IPS DF 19.7 (cell line): ENCODE measurements around the gene MUC5B.
"Not testable (repeated sequence)": the region's sequence is repeated elsewhere in the genome, so short reads cannot be mapped to it uniquely, and the experiment has no call there.

Source experiments
- DNase-seq: peaks from one replicate; pipeline ENCODE4 v3.0.0-alpha.2; 2013; ENCODE audit warnings: low read depth, low spot score

The MUC5B gene

GRCh38 chr11:1222491-1223345 lies at the start of gene MUC5B:
TSS of gene MUC5B (plus strand) at chr11:1223066. CDS start at chr11:1223124, 58 bp downstream.
- no peak for DNase-seq

- DNase-seq: not testable (repeated sequence)
Observed at GRCh38 chr11:1173396-1173795, 49.5 kb upstream of the MUC5B start.

GRCh38 chr11:1174441-1175370 lies 48.2 kb upstream of the MUC5B start:
- DNase-seq: no peak

GRCh38 chr11:1175461-1176223 lies 47.2 kb upstream of the MUC5B start:
- DNase-seq: no peak

GRCh38 chr11:1176224-1177019 lies 46.4 kb upstream of the MUC5B start:
- DNase-seq: no peak

GRCh38 chr11:1177020-1177770 lies 45.7 kb upstream of the MUC5B start:
- no peak for DNase-seq

- no peak for DNase-seq
Observed at GRCh38 chr11:1177771-1178090, 45.1 kb upstream of the MUC5B start.

GRCh38 chr11:1178201-1178885 lies 44.5 kb upstream of the MUC5B start:
- no peak for DNase-seq

- DNase-seq: no peak
Observed at GRCh38 chr11:1178906-1179305, 44.0 kb upstream of the MUC5B start.

- no peak for DNase-seq
Observed at GRCh38 chr11:1179641-1180040, 43.2 kb upstream of the MUC5B start.

GRCh38 chr11:1180171-1180570 lies 42.7 kb upstream of the MUC5B start:
- no peak for DNase-seq

GRCh38 chr11:1180947-1181391 lies 41.9 kb upstream of the MUC5B start:
- no peak for DNase-seq

GRCh38 chr11:1181420-1181819 lies 41.4 kb upstream of the MUC5B start:
- no peak for DNase-seq

GRCh38 chr11:1181853-1182535 lies 40.9 kb upstream of the MUC5B start:
- no peak for DNase-seq

GRCh38 chr11:1184139-1184538 lies 38.7 kb upstream of the MUC5B start:
- DNase-seq: not testable (repeated sequence)

GRCh38 chr11:1188451-1189130 lies 34.3 kb upstream of the MUC5B start:
- not testable (repeated sequence) for DNase-seq

GRCh38 chr11:1189816-1190215 lies 33.0 kb upstream of the MUC5B start:
- not testable (repeated sequence) for DNase-seq

- DNase-seq: not testable (repeated sequence)
Observed at GRCh38 chr11:1191786-1192470, 30.9 kb upstream of the MUC5B start.
